GM18508 (cell line): ENCODE measurements around the gene CYP51A1.
"Not testable (repeated sequence)": the region's sequence is repeated elsewhere in the genome, so short reads cannot be mapped to it uniquely, and the experiment has no call there.

Experiments used
- ATAC-seq: cut with Tn5 transposase; IDR thresholded peaks from one replicate; pipeline ENCODE4 v1.9.1; 2021; ENCODE audit warnings: moderate number of reproducible peaks; ENCODE audit not compliant: insufficient read depth, unreplicated experiment

CYP51A1 gene

GRCh38 chr7:92131764-92132330, 2.4 kb downstream of the CYP51A1 start:
- ATAC-seq: no peak

- ATAC-seq: no peak
Observed at GRCh38 chr7:92131093-92131492, 3.2 kb downstream of the CYP51A1 start.

DNA sequence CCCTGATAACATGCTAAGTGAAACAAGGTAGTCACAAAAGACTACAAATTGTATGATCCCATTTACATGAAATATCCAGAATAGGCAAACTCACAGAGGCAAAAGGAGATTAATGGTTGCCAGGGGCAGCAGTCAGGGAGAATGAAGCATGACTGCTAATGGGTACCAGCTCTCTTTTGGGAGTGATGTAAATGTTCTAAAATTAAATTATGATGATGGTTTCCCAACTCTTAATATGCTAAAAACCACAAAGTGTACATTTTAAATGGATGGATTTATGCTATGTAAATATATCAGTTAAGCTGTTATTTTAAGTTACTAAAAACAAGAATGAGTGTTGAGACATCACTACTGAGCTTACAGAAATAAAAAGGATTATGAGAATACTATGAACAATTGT, 12.6 kb downstream of the CYP51A1 start:
- ATAC-seq: no peak

GRCh38 chr7:92119213-92119759, 15.0 kb downstream of the CYP51A1 start:
- no peak for ATAC-seq

DNA sequence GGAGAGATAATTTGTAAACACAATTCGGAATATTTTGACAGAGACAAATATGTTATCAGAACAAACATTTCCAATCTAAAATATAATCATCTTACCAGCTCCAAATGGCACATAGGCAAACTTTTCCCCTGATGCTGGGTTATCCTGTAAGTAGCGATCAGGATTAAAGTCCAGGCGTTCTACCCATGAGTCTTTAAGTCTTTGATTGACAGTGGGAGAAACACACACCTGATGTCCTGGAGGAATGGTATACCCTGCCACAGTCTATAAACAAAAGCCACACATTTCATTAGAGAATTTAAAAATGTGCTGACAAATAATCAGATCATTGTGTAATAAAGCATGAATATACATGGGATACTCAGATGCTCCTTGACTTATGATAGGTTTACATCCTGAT, 17.3 kb downstream of the CYP51A1 start:
- no peak for ATAC-seq

- ATAC-seq: no peak
Observed at GRCh38 chr7:92115821-92116220, 18.5 kb downstream of the CYP51A1 start.

DNA sequence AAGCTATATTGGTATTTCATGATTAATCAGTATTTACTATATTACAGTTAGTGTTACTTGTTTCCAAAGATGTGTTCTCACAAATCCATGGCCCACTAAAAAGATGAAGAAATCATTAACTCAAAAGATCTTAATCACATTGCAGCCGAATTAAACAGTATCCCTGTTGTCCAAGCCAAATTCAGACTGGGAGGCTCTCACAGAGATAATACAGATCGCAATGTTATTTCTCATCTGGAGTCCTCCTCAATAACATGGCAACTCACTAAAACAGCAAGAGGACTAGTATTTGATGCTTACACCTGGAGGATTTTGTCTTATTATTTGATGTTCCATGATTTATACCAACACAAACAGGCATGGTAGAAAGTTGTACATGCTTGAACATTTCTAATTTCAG, 23.4 kb downstream of the CYP51A1 start:
- no peak for ATAC-seq

- no peak for ATAC-seq
Observed at GRCh38 chr7:92108821-92109220, 25.5 kb downstream of the CYP51A1 start.

- ATAC-seq: not testable (repeated sequence)
Observed at GRCh38 chr7:92102862-92103261, 31.4 kb downstream of the CYP51A1 start.

DNA sequence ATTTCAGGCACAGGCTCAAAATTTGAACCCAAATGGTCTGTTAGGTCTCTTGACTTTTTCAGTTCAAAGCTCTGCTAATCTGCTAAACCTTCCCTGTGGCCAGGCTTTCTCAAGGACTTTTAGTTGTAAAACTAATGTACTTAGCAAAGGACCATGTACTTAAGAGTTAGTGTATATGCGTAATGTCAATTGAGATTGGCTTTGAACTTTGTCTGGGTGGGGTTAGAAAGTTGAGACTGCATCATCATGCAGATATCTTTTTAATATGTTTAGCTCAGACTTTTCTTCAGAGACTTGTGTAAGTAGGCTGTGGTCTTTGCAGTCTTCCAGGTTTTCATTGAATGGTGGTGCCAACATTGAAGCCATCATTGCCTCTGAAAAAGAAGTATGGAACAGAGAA, 33.7 kb downstream of the CYP51A1 start:
- no peak for ATAC-seq

- no peak for ATAC-seq
Observed at GRCh38 chr7:92095380-92095779, 38.9 kb downstream of the CYP51A1 start.

DNA sequence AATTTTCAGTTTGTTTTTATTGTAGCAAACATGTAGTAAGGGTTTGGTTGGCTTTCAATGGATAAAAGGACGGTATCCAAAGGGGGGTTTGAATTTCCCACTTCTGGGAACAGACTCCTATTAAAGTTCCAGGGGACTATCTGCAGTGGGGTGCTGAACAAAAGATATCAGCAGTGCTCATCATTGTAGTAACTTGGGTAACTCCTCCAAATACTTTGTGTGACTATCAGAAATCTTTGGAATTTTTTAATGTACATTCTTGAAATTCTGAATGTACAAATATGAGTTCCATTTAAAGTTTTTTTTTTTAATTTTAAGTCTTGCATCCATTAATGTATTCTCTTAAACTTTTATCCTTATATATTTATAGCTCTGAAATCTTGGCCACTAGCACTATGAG, 42.1 kb downstream of the CYP51A1 start:
- ATAC-seq: no peak

DNA sequence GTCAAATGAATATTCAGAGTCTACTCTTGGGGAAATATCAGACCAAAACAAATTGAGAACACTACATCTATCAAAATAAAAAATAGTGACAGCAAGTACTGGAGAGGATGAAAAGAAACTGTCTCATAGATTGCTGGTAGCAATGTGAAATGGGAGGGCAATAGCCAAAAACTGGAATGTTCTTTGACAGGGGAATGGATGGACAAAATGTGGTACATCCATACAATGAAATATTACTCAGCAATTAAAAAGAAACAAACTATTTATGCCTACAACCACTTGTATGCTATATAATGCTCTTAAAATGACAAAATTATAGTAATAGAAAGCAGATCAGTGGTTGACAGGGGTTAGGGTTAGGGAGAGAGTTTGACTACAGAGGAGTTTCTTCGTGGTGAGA, 46.0 kb downstream of the CYP51A1 start:
- ATAC-seq: no peak

DNA sequence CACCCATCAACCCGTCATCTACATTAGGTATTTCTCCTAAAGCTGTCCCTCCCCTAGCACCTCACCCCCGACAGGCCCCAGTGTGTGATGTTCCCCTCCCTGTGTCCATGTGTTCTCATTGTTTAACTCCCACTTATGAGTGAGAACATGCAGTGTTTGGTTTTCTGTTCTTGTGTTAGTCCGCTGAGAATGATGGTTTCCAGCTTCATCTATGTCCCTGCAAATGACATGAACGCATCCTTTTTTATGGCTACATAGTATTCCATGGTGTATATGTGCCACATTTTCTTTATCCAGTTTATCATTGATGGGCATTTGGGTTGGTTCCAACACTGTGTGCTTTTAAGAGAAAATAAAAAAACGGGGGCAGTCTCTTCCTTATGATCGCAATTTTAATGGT, 50.4 kb downstream of the CYP51A1 start:
- not testable (repeated sequence) for ATAC-seq

- ATAC-seq: no peak
Observed at GRCh38 chr7:92076509-92076908, 57.8 kb downstream of the CYP51A1 start.

DNA sequence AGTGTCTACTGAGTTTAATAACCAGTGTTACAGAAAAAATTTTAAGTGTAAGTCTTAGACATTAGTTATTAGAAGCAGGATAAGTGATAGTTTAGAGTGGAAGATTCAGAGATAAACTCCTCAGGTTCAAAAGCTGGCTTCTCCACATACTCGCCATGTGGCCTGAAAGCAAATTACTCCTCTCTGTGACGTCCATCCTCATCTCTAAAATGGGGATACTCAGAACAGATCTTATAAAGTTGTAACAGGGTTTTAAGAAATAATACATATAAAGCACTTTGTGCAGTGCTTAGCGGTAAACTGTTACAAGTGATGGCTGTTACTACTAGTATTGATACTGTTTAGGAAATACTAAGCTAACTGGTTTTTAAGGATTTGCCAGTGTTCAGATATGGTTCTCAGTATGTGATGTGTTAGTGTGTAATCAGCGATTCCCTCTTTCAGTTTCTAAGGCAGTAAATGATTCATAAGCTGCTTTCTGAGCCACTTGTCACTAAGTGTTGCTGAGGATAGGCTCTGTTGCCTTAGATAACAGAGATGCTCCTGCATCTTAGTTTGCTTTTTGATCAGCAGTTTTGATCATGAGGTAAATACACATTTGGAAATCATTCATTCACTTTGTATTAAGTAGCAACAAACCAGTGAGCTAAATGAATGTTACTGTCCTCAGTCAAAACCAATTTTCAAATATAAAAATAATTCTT, 58.7 kb downstream of the CYP51A1 start:
- peak; percentile 85 for ATAC-seq

GRCh38 chr7:92072708-92073107, 61.6 kb downstream of the CYP51A1 start:
- ATAC-seq: no peak

GRCh38 chr7:92072121-92072520, 62.2 kb downstream of the CYP51A1 start:
- ATAC-seq: no peak

DNA sequence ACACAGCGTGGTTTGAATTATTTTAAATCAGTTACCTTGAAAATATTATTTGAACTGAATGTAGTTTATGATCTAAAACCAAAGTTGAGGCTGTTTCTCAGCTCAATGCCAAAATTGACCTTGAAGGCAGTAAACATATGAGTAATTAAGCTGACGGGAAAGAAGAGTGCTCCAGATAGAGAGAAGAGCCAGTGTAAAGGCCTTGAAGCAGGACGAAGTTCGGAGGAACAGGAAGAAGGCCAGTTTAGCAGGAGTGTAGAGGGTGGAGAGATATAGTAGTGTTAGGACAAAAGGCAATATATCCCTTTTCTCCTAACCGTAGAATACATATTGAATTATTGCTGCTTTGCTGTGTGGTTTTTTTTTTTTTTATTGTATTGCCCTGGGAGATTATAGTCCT, 63.2 kb downstream of the CYP51A1 start:
- no peak for ATAC-seq

DNA sequence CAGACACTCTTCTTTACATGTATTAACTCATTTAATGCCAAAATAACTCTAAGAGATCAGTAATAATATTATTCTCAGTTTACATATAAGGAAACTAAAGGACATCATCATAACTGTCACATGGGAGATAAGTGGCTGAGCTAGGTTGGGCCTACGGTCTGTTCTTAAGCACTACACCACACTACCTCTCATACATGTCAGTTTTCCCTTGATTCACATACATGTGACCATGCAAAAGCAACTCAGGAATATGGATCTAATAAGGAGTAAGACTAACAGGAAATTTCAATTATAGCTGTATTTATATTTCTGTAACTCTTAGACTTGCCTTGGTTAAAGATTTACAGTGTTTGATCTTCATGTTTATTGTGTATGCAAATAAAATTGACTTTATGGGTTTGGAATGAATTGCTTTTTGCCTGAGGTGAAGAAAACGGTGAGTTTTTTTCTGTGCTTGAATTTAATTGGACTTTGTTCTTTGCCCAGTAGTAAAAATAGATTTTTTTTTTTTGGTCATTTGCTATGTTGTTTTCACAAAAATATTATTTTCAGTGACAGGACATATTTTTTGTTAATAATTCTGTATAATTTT, 69.7 kb downstream of the CYP51A1 start:
- no peak for ATAC-seq
